ENCODE data around the gene ERCC1.

ERCC1 gene

DNA sequence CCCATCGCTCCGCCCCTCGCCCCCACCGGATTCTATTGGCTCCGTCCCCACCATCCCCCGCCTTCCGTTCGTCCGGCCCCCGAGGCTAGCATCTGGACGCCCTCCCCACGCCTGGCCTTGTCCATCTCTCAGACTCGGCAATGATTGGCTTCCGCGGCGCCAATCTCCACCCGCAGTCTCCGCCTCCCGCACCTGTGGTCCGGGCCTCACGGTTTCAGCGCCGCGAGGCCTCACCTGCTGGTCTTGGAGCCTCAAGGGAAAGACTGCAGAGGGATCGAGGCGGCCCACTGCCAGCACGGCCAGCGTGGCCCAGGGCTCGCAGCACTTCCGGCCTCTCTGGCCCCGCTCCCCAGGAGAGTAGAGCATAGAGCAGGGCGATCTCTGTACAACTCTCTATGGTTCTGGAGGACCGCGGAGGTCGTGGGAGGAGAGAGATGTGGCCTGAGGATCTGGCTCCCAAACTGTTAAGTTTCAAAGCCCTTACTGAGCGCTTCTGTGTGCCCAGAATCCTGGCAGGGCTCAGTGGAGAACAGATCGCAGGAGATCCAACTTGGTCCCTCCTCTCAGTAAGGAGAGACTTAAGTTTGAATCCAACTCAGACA, at the start of gene ERCC1:
ERCC1 (minus strand) TSS at position 329 of the 602 bp plus-strand sequence. CDS start 543 bp downstream, outside the sequence.
- peak in 1 of 2 donors; percentile 27 for DNase-seq (ENCODE audit: low read depth in 2 of 2, low spot score in 1 of 2)

DNA sequence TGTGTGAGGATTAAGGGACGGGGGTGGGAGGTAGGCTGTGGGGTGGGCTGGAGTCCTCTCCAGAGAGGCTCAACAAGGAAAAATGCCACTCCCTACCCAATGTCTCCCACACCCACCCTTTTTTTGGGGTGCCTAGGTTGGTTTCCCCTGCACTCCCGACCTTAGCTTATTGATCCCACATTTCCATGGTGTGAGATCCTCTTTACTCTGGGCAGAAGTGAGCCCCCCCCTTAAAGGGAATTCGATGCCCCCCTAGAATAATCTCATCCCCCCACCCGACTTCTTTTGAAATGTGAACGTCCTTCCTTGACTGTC, 49.6 kb upstream of the ERCC1 start:
- DNase-seq (ENCODE audit: low read depth in 2 of 2, low spot score in 1 of 2) = no peak

DNA sequence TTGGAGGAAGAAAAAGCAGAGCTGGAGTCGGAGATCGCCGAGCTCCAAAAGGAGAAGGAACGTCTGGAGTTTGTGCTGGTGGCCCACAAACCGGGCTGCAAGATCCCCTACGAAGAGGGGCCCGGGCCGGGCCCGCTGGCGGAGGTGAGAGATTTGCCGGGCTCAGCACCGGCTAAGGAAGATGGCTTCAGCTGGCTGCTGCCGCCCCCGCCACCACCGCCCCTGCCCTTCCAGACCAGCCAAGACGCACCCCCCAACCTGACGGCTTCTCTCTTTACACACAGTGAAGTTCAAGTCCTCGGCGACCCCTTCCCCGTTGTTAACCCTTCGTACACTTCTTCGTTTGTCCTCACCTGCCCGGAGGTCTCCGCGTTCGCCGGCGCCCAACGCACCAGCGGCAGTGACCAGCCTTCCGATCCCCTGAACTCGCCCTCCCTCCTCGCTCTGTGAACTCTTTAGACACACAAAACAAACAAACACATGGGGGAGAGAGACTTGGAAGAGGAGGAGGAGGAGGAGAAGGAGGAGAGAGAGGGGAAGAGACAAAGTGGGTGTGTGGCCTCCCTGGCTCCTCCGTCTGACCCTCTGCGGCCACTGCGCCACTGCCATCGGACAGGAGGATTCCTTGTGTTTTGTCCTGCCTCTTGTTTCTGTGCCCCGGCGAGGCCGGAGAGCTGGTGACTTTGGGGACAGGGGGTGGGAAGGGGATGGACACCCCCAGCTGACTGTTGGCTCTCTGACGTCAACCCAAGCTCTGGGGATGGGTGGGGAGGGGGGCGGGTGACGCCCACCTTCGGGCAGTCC, 49.0 kb upstream of the ERCC1 start:
- no peak for DNase-seq (ENCODE audit: low read depth in 2 of 2, low spot score in 1 of 2)

DNA sequence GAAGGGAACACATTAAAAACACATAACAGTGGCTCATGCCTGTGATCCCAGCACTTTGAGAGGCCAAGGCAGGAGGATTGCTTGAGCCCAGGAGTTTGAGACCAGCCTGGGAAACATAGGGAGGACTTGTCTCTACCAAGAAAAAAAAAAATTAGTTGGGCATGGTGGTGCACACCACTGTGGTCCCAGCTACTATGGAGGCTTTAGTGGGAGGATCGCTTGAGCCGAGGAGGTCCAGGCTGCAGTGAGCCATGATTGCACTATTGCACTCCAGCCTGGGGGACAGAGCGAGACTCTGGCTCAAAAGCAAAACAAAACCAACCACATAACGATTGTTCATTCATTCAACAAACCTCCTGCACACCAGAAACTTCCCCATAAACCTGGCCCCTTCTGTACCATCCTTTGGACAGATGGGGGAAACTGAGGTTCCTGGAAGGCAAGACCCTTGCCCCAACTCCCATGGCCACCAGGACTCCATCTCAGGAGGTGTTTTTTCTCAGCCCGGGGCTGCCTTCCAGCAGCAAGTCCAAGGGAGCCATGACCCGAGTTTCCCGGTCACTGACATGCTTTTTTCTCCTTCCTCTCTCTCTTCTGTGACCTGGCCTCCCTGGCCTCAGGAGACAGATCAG, 48.3 kb upstream of the ERCC1 start:
- no peak for DNase-seq (ENCODE audit: low read depth in 2 of 2, low spot score in 1 of 2)

DNA sequence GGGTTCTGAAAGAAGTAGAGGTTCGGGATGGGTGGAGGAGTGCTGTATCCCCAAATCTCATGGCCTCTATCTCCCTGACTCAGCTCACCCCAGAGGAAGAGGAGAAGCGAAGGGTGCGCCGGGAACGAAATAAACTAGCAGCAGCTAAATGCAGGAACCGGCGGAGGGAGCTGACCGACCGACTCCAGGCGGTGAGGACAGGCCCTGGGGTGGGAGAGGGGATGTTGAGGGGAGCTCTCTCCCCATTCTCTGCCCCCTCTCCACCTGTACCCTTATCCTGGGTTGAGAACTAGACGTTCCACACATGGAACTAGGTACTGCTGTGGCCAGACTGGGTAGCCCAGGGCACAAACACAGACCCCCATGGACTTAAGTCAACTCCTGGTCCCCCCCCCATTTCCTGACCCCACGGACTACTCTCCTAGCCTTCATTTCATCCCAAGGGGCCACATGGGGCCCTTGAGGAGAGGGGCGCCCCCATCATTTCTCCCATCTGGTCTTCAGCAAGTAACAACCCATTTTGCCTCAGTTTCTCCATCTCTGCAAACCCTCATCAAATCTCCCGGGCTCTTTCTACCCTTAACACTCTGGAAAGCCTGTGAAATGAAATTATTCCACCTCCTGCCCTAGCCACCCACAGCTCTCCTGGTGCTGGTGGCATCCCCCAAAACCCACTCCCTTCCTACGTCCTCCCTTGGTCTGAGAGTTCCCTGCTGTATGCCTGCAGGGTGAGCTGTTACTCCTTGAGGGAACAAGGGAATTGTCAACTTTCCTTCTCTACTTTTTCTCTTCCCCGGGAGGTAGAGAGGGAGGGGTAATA, 47.6 kb upstream of the ERCC1 start:
- no peak for DNase-seq (ENCODE audit: low read depth in 2 of 2, low spot score in 1 of 2)

DNA sequence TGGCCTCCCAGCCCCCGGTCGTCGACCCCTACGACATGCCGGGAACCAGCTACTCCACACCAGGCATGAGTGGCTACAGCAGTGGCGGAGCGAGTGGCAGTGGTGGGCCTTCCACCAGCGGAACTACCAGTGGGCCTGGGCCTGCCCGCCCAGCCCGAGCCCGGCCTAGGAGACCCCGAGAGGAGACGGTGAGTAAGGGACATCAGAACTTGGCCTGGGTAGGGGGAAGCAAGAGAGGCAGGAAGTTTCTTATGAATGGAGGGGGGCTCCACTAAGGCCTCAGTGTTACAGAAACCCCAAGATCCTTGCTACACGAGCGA, 47.0 kb upstream of the ERCC1 start:
- DNase-seq (ENCODE audit: low read depth in 2 of 2, low spot score in 1 of 2) = no peak

DNA sequence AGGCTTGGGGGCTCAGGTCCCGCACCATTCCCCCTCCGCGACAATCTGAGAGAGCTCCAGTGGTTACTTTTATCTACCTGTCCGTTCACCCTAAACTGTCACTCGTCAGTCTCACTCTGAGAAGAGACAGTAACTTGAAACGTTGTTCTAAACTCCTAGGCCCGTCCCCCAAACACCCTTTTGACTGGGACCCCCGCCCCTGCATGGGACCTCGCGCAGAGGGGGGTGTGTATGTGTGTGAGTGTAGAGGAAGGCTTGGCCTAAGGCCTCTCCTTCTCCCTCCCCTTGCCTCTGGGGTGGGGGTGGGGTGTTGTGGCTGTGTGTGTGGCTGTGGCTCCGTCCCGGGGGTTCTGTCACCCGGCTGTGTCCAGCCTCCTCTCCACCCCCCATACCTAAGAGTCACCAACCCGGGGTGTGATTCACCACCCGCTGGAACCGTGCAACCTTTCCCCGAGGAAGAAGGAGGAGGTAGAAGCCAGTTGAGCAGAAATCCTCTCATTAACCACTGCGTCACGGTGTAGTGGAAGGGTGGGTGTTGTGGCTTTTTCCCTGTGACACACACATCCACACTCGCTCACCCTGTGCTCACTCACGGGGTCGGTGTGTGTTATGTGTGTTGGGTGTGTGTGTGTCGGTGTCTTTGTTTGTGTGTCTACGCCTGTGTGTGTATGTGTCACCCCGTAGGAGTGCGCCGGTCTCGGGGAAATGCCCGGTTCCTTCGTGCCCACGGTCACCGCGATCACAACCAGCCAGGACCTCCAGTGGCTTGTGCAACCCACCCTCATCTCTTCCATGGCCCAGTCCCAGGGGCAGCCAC, 46.4 kb upstream of the ERCC1 start:
- no peak for DNase-seq (ENCODE audit: low read depth in 2 of 2, low spot score in 1 of 2)

DNA sequence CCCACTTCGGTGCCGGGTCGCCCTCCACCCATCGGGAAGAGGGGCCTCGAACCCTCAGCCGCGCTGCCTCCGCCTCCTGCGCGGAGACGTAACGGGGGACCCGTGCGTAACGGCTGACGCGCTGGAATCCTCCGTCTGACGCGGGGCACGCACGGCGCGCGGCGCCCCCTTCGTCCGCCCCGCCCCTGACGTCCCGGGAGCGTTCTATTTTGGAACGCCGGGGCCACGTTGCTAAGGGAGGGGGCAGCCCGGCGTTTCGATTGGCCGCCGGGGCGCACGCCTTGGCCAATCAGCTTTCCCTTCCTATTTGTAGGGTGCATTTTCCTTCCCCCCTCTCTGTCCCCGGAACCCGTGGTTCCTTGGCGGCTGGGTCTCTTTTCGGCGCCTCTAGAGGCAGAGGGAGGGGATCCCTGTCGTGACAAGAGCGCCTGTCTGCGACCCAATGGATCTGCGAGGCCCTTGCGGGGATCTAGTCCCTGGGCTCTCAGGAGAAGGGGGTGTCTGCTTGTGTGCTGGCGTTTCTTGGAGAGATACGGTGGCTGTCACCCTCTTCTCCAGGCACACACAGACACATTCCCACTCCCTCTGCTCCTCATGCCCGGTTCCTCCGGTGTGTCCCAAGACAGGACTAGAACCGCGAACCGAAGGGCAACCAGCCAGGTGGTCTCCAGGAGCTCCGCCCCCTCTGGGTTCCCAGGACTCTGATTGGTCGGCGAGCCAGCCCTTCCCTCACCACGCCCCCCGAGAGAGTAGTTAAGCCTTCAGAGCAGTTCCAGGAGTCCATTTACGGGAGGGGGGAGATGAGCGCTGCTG, 45.6 kb upstream of the ERCC1 start:
- peak; percentile 78 to 87 for DNase-seq (ENCODE audit: low read depth in 2 of 2, low spot score in 1 of 2)

DNA sequence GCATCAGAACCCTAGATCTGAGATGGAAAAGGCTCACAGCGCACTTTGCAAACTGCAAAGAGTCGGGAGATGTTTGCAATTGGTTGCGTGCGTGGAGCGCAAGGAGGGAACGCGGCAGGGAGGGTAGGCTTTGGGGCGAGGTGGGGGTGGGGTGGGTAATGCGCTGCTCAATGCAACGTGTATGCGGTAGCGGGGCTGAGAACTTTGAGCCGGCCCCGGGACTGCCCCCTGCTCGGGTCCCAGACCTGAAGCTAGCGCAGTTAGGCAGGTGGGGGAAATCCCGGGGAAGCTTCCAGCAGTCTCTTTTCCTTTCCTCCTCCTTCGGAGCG, 45.0 kb upstream of the ERCC1 start:
- DNase-seq (ENCODE audit: low read depth in 2 of 2, low spot score in 1 of 2) = no peak

DNA sequence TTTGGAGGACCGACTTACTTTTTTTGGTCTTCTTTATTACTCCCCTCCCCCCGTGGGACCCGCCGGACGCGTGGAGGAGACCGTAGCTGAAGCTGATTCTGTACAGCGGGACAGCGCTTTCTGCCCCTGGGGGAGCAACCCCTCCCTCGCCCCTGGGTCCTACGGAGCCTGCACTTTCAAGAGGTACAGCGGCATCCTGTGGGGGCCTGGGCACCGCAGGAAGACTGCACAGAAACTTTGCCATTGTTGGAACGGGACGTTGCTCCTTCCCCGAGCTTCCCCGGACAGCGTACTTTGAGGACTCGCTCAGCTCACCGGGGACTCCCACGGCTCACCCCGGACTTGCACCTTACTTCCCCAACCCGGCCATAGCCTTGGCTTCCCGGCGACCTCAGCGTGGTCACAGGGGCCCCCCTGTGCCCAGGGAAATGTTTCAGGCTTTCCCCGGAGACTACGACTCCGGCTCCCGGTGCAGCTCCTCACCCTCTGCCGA, 44.5 kb upstream of the ERCC1 start:
- DNase-seq (ENCODE audit: low read depth in 2 of 2, low spot score in 1 of 2) = no peak

DNA sequence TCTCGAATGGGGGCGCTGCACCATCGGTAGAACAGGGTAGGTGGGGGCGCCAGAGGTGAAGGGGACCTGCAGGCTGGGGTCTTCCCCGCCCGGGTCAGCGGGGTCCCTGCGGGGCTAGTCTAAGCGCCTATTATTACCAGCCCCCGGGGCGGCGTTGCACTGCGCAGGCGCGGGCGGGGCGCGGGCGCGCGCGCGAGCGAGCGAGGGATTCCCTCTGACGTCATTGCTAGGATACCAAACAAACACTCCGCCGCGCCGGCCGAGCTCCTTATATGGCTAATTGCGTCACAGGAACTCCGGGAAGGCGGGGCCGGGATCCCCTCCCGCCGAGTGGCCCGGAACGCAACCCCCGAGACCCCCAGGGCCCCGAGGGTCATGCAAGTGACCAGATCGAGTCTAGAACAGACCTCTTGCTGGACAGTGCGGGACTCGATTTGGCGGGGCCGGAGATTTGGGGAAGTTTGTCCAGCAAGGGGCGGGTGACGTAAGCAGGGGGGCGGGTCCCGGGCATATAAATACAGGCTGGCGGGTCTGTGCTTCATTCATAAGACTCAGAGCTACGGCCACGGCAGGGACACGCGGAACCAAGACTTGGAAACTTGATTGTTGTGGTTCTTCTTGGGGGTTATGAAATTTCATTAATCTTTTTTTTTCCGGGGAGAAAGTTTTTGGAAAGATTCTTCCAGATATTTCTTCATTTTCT, 43.9 kb upstream of the ERCC1 start, which contains the start of gene FOSB:
FOSB (plus strand) TSS at position 541 of the 703 bp plus-strand sequence. CDS start 591 bp downstream, outside the sequence.
- DNase-seq (ENCODE audit: low read depth in 2 of 2, low spot score in 1 of 2) = peak; percentile 88 to 89

DNA sequence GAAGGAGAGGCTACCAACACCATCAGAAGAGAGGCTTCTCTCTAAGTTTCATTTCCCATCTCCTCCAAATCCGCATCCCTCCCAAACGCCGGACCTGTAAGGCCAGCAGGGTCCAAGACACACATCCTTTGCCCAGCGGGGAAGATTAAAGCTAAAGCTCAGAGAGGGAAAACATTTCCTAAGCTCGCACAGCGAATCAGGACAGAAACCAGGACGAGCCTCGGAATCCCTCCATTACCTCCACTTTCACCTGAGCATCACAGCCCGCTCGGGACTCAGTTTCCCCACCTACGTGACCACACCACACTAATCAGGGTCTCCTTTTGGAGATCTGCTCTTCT, 43.4 kb upstream of the ERCC1 start:
- no peak for DNase-seq (ENCODE audit: low read depth in 2 of 2, low spot score in 1 of 2)

DNA sequence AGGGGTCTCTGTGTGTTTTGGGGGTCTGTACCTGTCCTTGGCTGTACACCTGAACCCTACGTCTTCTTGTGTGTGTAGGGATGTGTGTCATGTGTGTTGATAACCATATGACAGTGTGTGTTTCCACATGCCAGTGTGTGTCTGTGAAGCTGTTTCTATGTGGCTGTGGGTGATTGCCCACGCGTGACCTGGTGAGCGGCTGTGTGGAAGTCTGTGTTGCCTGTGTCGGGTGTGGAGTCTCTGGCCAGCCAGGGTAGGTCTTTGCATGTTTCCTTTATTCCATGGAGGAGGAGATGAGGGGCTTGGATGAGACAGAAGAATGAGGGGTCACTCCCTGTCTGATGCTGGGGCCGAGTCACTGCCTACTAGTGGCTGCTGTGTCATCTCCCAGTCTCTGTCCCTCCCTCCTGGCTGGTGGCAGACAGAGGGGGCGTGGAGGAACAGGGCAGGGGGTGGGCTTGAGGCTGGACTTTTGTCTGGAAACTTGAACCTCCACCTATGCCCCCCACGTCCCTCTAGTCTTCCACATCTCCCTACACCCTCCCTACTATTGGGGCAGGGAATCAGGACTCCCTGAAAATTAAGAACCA, 41.2 kb upstream of the ERCC1 start:
- no peak for DNase-seq (ENCODE audit: low read depth in 2 of 2, low spot score in 1 of 2)

DNA sequence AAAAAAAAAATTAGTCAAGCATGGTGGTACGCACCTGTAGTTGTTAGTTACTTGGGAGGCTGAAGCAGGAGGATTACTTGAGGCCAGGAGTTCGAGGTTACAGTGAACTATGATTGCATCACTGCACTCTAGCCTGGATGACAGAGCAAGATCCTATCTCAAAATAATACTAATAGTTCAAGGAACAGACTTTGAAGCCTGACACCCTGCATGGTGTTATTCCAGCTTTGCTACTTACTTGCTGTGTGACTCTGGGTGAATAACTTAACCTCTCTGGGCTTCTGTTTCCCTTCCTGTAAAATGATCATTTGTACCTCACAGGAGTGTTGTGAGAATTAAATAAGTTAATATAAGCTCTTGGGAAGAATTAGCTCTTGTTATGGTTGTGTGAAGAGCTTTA, 40.6 kb upstream of the ERCC1 start:
- DNase-seq (ENCODE audit: low read depth in 2 of 2, low spot score in 1 of 2) = no peak

DNA sequence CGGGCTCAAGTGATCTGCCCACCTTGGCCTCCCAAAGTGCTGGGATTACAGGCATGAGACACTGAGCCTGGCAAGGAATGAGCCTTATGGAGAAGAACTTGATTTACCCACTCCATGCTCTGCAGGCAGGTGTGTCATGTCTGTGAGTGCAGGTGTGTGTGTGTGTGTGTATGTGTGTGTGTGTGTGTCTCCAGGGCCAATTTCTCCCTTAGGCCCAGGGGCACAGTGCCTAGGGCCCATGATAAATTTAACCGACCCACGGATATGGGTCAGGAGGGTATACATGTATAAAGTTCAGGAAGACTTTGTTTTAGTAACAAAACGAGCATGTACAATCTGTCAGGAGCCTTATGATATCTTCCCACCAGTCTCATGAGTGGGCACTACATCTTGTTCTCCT, 39.5 kb upstream of the ERCC1 start:
- no peak for DNase-seq (ENCODE audit: low read depth in 2 of 2, low spot score in 1 of 2)

DNA sequence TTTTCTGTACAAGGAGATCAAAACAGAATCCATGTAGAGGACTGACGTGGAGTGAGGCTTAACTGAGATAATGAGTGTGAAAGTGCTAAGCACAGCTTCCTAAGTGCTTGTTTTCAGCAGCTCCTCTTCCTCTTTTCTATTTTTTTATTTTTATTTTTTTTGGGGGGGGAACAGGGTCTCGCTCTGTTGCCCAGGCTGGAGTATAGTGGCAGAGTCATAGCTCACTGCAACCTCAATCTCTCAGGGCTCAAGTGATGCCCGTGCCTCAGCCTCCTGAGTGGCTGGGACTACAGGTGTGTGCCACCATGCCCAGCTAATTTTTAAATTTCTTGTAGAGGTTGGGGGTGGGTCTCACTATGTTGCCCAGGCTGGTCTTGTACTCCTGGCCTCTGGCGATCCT, 38.5 kb upstream of the ERCC1 start:
- no peak for DNase-seq (ENCODE audit: low read depth in 2 of 2, low spot score in 1 of 2)

DNA sequence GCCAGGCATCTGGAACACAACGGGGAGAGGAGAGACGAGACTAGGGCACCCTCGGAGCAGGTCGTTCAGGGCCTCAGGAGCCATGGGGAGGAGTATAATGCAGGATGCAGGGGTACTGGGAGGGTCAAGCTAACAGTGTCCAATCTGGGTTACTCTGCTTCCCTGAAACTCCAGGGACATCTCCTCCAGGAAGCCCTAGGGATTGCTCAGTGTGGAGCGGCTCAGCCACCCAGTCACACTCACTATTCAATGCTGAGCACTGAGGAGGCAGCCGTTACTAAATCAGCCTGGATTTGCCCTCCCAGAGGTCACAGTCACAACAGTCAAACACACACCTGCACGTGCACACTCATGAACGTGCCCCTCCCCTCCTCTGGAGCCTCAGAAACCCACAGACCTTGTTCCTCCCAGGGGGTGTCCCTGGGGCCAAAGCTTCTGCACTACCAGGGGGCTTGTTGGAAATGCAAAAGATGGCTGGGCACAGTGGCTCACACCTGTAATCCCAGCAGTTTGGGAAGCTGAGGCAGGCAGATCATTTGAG, 37.2 kb upstream of the ERCC1 start:
- no peak for DNase-seq (ENCODE audit: low read depth in 2 of 2, low spot score in 1 of 2)

DNA sequence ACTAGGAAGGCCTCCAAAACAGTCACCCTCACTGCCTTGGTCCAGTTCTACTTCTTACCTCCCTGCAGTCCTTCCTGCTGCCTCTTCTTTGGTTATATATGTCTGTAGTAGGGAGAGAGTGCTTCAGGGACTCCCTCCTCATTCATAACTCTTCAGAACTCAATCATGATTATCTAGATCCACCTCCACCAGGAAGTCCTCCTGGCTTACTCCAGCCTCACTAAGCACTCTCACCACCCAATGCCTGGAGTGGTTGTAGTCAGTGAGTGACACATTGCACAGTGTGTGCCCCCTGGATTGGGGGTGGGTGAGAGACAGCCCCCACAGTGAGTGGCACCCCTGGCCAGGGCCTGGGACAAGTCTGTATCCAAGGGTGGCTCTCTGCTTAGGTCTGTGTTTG, 34.1 kb upstream of the ERCC1 start:
- no peak for DNase-seq (ENCODE audit: low read depth in 2 of 2, low spot score in 1 of 2)

DNA sequence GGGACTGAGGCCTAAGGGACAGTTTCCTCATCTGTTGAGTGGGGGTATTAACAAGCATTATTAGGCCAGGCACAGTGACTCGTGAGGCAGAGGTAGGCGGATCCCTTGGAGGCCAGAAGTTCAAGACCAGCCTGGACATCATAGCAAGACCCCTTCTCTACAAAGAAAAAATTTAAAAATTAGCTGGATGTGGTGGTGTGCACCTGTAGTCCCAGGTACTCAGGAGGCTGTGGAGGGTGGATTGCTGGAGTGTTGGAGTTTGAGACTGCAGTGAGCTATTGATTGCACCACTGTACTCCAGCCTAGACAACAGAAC, 32.7 kb upstream of the ERCC1 start:
- no peak for DNase-seq (ENCODE audit: low read depth in 2 of 2, low spot score in 1 of 2)

Measured in stimulated activated CD8-positive, alpha-beta memory T cell treated with anti-CD3 and anti-CD28 coated beads, Interleukin-4, amount 100 ng/mL, for 4 hours (primary cell).